Stimulated activated CD4-positive, alpha-beta T cell treated with anti-CD3 and anti-CD28 coated beads, Interleukin-2, amount 100 ng/mL, for 4 hours (primary cell): ENCODE results near the gene CEMP1.
"Not testable (repeated sequence)": the region's sequence is repeated elsewhere in the genome, so short reads cannot be mapped to it uniquely, and the experiment has no call there.

Source experiments
- DNase-seq: peaks from one replicate; pipeline ENCODE4 v3.0.0-alpha.2; 2020; ENCODE audit warnings: low read depth

Gene CEMP1, protein sequence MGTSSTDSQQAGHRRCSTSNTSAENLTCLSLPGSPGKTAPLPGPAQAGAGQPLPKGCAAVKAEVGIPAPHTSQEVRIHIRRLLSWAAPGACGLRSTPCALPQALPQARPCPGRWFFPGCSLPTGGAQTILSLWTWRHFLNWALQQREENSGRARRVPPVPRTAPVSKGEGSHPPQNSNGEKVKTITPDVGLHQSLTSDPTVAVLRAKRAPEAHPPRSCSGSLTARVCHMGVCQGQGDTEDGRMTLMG

DNA sequence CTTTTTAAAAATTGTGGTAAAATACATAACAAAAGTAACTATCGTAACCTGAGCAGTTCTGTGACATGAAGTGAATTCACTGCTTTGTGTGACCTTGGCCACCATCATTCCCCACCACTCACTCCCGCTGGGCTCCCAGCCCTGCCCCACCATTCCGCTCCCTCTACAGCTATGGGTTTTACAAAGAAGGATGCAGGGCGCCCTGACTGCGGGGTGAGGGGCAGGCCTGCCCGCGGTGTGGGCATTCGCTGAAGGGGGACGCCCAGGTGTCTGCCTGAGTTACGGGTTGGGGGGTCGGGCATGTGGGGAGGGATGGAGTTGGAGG lies at the start of gene CEMP1:
TSS of gene CEMP1 (minus strand) at position 38 of the 325 bp plus-strand sequence. CDS start 335 bp downstream, outside the sequence.
- no peak for DNase-seq

DNA sequence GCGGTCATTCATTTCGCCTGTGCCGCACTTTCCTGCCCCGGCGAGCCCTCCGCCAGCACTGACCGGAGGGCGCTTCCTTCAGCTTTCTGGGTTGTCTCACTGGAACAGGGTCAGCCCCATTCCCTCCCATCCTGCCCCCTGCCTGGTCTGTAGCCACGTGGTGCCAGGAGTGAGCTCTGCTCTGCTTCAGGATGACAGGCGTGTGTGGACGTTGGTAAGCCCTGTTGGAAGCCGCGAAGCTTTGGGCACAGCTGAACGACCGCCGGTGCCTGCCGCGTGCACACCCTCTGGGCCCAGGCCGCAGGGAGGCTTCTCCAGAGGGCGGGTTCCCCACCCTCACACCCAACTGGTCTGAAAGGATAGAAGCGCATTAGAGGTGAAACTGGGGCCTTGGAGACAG lies 49.6 kb upstream of the CEMP1 start:
- not testable (repeated sequence) for DNase-seq

DNA sequence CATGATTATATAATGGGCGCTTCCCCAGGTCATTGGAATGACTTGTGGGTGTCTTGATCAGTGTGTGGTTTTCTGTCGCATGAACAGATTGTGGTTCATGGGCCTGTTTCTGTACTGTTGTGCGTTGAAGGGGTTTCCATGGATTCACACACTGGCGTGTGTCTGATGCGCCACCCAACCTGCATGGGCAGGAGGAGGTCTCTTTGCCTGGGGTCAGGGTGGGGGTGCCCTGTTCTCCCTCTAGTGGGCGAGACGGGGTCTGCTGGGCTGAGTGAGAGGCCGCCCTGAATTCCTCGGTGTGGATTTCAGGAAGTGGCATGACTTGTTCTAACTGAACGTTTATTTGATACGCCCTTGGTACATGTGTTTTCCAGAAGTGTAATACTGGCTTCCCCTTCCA lies 48.9 kb upstream of the CEMP1 start:
- DNase-seq = not testable (repeated sequence)

DNA sequence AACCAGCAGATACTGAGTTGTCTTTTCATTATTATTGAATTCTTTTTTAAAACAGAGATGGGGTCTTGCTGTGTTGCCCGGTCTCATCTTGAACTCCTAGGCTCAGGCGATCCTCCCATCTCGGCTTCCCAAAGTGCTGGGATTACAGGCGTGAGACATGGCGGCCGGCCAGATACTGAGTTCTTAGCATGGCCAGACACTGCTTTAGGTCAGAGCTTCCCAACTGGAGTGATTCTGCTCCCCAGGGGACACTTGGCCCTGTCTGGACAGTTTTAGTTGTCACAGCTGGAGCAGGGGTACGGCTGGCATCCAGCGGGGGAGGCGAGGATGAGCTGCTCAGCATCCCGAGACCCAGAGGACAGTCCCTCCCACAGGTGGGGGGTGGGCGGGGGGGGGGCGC lies 47.7 kb upstream of the CEMP1 start:
- DNase-seq = not testable (repeated sequence)

DNA sequence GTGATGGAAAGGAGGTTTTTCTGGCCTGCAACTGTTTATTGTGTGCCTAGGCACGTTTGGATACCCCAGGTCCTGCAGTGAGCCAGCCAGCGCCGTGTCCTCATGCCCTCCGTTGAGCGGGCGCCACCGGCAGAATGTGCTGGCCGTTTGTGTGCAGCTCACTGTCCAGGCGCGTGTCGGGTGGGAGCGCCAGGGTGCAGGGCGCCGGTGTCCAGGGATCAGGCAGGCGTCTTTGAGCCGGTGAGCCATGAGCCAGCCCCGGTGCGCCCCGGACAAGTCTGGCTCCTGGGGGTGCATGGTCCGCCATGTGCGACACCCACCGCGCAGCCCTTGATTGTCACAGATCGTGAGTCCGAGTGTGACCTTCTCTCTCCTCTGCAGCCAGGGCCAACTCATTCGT lies 45.8 kb upstream of the CEMP1 start:
- DNase-seq = not testable (repeated sequence)

DNA sequence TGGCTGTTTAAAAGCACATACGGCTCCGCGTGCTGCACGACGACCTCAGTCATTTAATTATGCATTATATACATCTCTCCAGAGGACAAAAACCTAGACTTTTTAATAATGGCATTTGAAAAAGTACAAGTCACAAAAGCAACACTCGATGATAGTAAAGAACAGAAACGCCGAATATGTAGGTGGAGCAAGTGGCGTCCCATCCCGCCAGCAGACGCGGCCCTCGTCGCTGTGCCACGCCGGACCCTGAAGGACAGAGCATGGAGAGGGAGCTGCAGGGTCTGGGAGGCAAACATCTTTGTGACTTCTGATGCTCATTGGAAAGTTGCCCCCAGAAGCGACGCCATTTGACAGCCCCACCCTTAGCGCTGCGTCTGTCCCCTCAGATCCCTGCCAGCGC lies 44.6 kb upstream of the CEMP1 start:
- not testable (repeated sequence) for DNase-seq

DNA sequence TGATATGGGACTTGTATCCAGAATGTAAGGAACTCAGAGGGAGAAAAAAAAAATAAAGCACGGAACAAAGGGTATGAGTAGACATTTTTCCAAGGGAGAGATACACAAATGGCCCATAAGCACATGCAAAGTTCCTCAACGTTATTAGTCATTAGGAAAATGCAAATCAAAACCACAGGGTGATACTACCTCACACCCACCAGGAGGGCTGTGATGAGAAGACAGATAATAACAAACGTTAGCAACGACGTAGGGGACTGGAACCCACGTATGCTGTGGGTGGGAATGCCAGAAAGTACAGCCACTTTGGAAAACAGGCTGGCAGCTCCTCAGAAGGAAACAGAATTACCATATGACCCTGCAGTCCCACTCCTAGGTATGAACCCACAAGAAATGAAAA lies 41.5 kb upstream of the CEMP1 start:
- DNase-seq = not testable (repeated sequence)

DNA sequence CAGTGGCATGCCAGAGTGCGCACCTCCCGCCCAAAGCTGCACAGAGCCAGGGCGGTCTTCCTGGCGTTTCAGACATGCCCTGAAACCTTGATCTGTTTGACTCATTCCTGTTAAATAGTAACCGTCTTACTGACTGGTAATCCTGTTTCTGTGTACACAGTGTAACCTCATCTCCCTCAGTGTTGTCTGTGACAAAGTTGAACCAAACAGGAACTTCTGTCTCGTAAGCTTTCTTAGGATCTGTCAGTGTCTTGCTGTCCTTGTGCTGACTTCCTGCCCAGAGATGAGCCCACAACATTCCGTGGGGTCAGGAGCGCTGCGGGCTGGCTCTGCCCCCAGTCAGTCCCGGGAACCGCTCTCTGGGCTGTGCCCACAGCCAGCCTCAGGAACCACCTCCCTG lies 37.4 kb upstream of the CEMP1 start:
- DNase-seq = not testable (repeated sequence)

DNA sequence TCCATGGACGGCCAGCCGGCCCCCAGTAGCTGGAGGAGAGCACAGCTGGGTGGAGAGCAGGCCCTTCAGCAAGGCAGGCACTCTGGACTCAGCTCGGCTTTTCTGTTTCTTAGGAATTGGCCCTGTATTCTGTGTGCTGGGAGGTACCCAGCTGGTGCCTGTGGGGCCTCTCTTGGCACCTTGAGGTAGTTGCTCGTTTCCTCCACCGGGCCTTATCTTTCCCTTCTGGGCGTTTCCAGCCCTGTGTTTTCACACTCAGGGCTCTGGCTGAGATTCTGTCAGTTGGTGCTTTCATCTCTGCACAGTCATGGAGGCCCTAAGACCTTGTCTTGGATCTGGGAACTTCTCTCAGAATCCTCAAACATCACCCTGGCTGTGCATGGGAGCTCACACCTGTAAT lies 36.3 kb upstream of the CEMP1 start:
- DNase-seq = not testable (repeated sequence)

DNA sequence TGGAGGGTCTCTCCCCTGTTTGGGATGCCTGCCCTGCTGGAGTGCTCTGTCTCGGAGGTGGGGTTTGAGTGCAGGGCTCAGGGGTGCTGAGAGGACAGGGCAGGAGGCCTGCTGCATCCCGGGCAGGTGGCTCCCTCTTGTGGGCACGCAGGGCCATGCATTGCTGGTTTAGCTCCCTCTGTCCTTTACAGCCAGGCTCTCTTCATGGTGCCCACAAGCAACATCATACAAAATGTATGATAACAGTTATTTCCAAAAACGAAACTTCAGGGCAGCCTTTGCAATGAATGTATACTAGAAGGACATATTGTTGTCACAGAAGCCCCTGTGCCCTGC lies 29.6 kb upstream of the CEMP1 start:
- DNase-seq = peak; percentile 49

DNA sequence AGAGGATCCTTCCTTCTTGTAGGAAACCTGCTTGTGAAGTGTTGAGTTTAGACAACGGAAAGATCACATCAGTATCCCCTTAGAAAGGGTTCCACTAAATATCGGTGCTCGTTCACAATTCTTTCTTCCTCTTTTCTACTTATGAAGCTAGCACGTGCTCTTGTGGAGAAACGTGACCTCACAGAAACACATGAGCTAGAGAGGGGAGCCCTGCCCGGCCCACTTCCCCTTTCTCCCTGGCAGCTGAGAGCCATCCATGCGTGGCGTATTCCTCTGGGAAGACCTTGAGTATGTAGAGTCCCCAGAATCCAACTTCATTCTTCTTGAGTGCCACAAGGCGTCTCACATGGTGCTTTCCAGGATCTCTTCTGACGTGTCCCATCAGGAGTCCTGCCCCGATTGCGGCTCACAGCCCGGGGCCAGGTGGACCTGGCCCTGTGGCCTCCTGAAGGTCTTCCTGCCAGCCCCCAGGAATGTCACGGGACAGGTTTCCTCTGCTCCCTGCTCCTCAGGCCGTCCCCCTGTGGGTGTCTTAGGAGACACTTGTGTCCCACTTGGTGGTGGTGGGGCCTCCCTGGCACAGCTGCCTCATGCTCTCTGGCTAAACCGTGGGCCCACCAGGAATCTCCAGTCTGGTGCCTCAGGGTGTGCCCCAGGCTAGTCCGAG lies 29.1 kb upstream of the CEMP1 start:
- not testable (repeated sequence) for DNase-seq

DNA sequence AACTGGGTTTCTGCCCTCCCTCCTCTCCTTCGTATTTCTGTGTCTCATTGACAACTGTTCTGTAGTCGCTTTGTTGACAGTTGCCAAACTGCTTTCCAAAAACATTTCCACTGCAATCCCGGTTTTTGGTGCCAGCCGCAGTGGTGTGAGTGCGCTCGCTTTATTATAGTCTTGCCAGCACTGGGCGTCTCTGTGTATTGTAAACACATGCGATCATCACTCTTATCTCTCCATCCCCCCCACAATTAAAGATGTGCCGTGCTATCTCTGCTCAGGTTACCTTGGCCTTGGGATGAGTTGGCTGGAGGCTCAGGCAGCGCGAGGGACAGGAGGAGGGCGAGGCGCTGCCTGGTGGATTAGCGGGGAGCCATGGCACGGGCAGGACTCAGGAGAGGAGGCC lies 25.9 kb upstream of the CEMP1 start:
- not testable (repeated sequence) for DNase-seq

DNA sequence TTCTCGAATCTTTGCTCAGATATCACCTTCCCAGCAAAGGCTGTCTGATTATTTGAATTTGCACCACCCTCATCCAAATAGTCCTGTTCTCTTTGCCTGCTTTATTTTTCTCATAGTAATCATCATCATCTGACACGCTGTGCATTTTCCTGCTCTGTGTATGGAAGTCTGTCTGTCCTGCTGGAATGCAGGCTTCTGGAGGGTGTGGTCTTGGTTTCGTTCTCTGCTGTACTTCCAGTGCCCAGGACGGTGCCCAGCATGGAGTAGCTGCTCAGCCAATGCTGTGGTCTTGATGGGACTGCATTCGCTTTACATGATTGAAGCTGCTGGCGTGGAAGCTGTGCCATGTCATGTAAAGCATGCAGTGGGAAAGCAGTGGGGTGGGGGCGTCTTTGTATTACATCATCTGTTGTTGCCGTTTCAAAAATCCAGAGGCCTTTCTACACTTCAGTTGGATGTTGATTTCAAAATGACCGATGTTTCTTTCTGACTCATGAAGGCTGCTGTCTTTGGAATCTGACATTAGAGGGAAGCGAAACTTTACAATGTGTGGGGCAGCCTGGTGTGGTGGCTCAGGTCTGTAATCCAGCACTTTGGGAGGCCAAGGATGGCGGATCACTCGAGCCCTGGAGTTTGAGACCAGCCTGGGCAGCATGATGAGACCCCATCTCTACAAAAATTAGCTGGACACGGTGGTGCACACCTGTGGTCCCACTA lies 23.7 kb upstream of the CEMP1 start:
- not testable (repeated sequence) for DNase-seq

DNA sequence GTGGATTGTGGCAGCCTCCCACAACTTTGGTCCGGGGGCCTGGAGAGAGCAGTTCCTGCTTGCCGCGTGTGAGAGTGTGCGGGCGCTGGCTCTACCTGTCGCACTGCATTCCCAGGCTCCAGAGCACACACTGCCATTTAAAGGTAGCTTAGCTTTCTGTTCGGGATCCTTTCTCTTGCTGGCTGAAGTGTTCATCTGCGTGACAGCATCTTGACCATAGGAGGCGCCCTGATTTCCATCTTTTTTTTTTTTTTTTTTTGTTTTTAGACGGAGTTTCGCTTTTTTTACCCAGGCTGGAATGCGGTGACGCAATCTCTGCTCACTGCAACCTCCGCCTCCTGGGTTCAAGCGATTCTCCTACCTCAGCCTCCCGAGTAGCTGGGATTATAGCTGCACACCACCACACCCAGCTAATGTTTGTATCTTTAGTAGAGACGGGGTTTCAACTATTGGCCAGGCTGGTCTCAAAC lies 20.2 kb upstream of the CEMP1 start:
- not testable (repeated sequence) for DNase-seq

DNA sequence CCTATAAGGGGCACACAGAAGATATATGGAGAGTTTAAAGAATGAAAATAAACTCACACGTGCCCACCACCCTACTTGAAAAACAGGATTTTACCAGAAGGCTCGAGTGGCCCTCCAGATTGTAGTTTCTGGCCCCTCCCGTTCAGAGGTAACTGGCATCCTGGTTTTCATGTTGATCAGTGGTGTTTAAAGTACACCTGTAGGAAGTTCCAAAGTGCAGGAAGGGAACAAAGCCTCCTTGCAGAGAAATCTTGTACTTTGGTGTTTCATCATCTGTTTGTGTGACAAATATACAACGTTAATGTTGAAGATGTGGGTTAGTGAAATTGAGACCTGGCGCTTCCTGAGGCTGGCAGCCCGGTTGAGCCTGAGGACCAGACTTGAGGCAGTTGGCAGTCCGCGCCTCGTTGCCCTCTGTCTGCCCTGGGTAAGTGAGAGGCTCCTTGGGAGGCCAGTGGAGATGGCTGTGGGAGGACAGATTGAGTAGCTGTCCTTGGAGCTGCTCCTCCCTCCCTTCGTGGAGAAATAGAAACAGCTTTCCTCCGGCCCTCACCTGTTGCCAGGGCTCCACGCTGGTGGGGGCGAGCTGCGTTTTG lies 19.2 kb upstream of the CEMP1 start:
- DNase-seq = not testable (repeated sequence)

DNA sequence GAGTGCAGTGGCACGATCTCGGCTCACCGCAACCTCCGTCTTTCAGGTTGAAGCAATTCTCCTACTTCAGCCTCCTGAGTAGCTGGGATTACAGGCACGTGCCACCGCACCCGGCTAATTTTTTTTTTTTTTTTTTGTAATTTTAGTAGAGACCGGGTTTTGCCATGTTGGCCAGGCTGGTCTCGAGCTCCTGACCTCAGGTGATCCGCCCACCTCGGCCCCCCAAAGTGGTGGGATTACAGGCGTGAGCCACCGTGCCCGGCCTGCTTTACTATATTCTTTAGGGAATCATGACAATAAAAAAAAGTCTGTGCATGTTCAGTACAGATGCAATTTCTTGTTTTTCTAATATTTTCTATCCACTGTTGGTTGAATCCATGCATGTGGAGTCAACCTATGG lies 12.6 kb upstream of the CEMP1 start:
- DNase-seq = not testable (repeated sequence)

DNA sequence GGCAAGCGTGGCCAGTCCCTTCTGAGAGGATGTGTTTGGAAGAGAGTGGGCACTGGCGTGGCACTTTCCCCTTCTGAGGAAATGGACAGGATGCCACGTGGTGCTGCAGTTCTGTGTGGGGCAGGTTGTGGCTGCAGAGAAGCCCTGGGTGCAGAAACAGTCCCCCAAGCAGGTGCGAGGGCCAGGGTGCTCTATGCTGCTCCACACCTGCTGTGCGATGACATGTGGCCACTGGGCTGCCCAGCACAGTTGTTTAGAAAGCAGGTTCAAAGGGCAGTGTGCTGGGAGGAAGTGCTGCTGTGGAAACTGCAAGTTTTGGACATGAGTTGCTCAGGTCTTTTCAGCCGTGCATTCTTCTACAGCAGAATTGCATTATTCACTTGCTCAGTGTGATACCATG lies 10.2 kb upstream of the CEMP1 start:
- not testable (repeated sequence) for DNase-seq

DNA sequence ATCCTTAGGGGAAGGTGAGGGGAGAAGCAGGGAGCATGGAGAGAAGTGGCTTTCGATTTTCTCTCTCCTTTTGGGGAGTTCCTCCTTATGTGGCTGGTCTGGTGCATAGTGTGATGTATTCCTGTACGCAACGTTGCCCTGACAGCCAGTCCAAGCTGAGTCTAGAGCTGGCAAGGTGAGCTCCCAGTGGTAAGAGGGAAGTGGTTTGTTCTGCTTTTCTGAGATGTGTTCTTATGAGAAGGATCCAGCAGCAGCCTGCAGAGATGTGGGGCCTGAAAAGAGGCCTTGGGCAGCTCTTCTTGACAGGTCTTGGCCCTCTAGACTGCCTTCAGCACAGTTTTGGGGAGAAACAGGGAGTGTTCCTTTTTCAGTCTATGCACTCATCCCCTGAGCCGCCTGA lies 9.7 kb upstream of the CEMP1 start:
- DNase-seq = not testable (repeated sequence)

DNA sequence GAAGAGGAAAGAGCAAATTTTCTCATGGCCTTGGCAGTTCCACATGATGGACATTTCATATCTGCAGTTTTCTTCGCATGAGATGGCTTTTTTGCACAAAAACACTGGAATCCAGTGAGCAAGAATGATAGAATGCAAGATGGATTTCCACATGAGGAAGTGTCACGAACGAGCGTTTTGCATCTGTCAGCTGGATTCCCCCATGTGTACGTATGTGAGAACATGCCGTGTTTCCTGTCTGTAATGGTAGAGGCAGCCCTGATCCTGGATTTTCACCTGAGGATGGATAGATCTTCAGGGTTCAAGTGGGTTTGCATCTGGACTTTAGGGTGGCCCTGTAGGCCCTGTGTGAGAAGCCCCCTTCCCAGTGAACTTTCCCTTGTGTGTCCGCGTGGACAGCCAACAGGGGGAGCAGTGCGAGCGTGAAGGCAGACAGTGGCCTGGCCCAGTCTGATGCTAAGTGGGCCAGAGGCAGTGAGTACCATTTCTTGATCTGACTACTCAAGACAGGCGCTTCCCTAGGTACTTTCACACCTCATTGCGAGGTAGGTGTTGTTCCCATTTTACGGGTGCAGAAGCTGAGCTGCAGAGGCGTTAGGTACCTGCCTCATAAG lies 8.7 kb upstream of the CEMP1 start:
- DNase-seq = not testable (repeated sequence)

DNA sequence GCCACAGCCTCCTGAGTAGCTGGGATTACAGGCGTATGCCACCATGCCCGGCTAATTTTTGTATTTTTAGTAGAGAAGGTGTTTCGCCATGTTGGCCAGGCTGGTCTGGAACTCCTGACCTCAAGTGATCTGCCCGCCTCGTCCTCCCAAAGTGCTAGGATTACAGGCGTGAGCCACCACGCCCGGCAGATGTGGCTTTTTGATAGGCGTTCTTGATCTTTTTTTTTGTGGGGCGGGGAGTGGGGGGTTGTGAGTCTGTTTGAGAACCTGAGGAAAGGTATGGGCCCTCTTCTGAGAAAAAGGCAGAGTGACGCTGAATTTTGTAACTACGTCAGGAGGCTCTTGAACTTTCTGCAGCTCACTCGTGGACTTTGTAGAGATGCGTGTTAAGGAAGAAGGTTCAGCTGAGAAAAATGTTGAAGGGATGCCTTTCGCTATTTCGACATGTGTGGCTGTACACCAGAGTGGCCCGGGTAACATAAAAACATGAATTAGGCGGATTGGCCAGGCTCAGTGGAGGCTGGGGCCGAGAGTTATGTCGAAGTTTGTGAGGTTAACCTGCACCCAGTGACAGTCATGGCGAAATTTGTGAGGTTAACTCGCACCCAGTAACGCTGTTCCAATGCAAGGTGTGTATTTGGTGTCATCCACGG lies 8.1 kb upstream of the CEMP1 start:
- DNase-seq = not testable (repeated sequence)

DNA sequence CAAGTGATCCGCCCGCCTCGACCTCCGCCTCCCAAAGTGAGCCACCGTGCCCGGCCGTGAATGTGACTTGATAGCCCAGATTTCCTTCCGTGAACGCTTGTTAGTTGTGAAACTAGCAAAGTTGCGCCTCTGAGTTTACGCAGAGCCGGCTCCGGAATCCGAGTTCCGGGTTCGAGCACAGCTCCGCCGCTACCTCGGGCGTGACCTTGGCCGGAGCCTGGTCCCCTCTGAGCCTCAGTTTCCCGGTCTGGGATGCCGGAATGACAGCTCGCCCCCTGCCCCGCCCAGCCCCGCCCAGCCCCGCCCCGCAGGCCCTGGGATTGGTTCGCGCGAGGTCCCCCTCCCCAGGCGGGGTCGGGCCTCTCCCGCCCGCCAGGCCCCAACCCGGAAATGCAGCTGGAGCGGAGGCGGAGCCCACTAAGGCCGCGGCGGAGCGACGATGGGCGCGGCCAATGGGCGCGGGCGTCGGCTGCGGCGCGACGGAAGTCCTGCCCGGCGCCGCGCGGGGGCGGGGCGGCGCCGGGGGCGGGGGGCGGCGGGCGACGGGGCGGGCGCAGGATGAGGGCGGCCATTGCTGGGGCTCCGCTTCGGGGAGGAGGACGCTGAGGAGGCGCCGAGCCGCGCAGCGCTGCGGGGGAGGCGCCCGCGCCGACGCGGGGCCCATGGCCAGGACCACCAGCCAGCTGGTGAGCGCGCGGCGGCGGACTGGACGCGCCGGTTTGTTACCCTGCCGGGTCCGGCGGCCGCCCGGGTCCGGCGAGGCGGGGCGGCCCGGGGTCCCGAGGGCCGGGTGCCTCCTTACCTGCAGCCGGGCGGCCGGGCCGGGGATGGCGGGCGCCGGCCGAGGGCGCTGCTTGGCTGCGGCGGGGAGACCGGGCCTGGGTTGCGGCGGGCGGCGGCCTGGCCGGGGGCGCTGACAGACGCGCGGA lies 6.5 kb upstream of the CEMP1 start, which contains the start of gene PDPK1:
TSS of gene PDPK1 (plus strand) at position 571 of the 929 bp plus-strand sequence. CDS start at position 663, 92 bp downstream.
- peak; percentile 94 for DNase-seq
